Stimulated activated CD8-positive, alpha-beta memory T cell treated with anti-CD3 and anti-CD28 coated beads, Interleukin-15, amount 100 ng/mL, for 48 hours (primary cell): ENCODE results near the gene TAF11L9.
"Not testable (repeated sequence)": the region's sequence is repeated elsewhere in the genome, so short reads cannot be mapped to it uniquely, and the experiment has no call there.

Experiments
- DNase-seq, 2 donors: peaks; one replicate each; pipeline ENCODE4 v3.0.0-alpha.2; 2020; ENCODE audit warnings: low read depth in 2 of 2

TAF11L9 gene

GRCh38 chr5:17594255-17594654 lies at the start of gene TAF11L9:
Gene TAF11L9 (minus strand): TSS chr5:17594394.
- not testable (repeated sequence) for DNase-seq

GRCh38 chr5:17634160-17634559 lies 40.0 kb upstream of the TAF11L9 start, which contains the start of gene TAF11L14:
Gene TAF11L14 (plus strand): TSS chr5:17634460.
- DNase-seq: no peak

- DNase-seq: not testable (repeated sequence)
Measured at GRCh38 chr5:17631788-17632187, 37.6 kb upstream of the TAF11L9 start, which contains the start of gene TAF11L13. Gene TAF11L13 (plus strand): TSS chr5:17632088.

GRCh38 chr5:17625686-17626085 lies 31.5 kb upstream of the TAF11L9 start:
- no peak for DNase-seq

- DNase-seq: no peak
Measured at GRCh38 chr5:17620627-17621026, 26.4 kb upstream of the TAF11L9 start.

- DNase-seq: no peak
Measured at GRCh38 chr5:17619354-17619753, 25.2 kb upstream of the TAF11L9 start.

GRCh38 chr5:17614872-17615605 lies 20.8 kb upstream of the TAF11L9 start:
- DNase-seq: no peak

GRCh38 chr5:17610092-17610491 lies 15.9 kb upstream of the TAF11L9 start, which contains the start of gene TAF11L12:
Gene TAF11L12 (plus strand): TSS chr5:17610392.
- DNase-seq: not testable (repeated sequence)

- not testable (repeated sequence) for DNase-seq
Measured at GRCh38 chr5:17607461-17607860, 13.3 kb upstream of the TAF11L9 start.

- no peak for DNase-seq
Measured at GRCh38 chr5:17604951-17605350, 10.8 kb upstream of the TAF11L9 start.

- not testable (repeated sequence) for DNase-seq
Measured at GRCh38 chr5:17603880-17604279, 9.7 kb upstream of the TAF11L9 start, which contains the start of gene TAF11L11. Gene TAF11L11 (plus strand): TSS chr5:17604183.

- DNase-seq: not testable (repeated sequence)
Measured at GRCh38 chr5:17597728-17598127, 3.5 kb upstream of the TAF11L9 start, which contains the start of gene TAF11L10. Gene TAF11L10 (minus strand): TSS chr5:17597828.

GRCh38 chr5:17590860-17591259 lies 3.3 kb downstream of the TAF11L9 start, which contains the start of gene TAF11L8:
Gene TAF11L8 (minus strand): TSS chr5:17590960.
- DNase-seq: not testable (repeated sequence)

- DNase-seq: not testable (repeated sequence)
Measured at GRCh38 chr5:17585658-17586057, 8.5 kb downstream of the TAF11L9 start, which contains the start of gene TAF11L7. Gene TAF11L7 (minus strand): TSS chr5:17585758.
